ENCODE measurements around the gene APBA1.

DNA sequence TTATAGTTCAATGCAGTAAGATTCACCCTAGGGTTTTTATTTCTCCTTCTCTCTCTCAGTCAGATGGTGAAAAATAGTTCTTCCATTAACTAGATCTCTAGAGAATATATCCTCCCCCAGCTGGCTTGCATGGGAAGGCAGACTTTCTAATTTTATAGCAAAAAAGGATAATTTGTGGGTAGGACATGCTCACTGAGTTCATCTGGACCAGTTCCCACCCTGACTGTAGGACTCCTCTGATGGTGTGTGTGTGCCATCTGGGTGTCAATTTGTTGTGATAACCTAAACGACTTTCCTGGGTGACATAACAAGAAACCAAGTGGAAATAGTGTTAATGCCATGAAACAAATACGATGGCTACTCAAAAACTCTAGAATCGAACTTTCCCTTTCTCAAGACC, 44.9 kb downstream of the APBA1 start:
- no peak for TF ChIP-seq TAL1 (IDR thresholded peaks at IDR 0.05)
- TF ChIP-seq ZNF124 (CRISPR knock-in tag; IDR thresholded peaks at IDR 0.05), result no peak
- no peak for TF ChIP-seq ZNF12 (CRISPR knock-in tag; IDR thresholded peaks at IDR 0.05)
- TF ChIP-seq RFX5 (IDR thresholded peaks at IDR 0.05; ENCODE audit: low read depth, low read length), result no peak
